ENCODE measurements around the gene RREB1.

Gene RREB1

DNA sequence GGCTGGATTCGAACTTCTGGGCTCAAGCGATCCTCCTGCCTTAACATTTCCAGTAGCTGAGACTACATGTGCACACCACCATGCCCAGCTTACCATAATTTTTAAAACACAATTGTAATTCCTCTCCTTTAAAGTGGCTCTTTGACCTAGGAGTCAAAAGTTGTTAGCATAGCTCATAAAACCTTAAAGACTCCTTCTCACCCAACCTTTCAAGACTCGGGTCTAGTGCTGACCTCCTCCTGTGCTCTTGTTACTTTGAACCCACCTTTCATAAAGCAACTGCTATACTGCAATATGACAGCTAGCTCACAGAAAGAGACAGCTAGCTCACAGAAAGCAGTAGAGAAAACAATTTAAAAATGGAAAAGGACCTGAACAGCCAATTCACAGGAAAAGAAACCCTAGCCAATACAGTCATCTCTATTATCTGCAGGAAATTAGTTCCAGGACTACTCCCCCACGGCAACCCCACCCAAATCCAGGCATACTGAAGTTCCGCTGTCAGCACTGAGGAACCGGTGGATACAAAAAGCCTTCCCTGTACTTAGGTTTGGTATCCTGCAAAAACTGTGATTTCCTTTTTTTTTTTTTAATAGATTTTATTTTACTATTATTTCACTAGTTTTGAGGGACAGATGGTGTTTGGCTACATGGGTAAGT lies 185.0 kb downstream of the RREB1 start:
- 100% methylated on average over 1 of the region's 6 CpGs for WGBS (ENCODE audit: insufficient coverage)
- no peak overlapping the region for H3K27ac ChIP-seq (ENCODE audit: insufficient read depth in 1 of 2, low read depth in 1 of 2, low read length in 2 of 2, poor library complexity in 1 of 2, severe bottlenecking in 2 of 2)
- POLR2A ChIA-PET = interaction anchor here (0.6 kb wide), 1 partner anchor 51 kb away, joined by 4 read pairs; no protein-coding TSS in a partner anchor
- H3K4me1 ChIP-seq (ENCODE audit: control extremely low read depth in 1 of 4, control insufficient read depth in 4 of 4, insufficient read depth in 4 of 4, low read length in 3 of 4) = no peaks in the 10 kb centered on the region
- peaks cover 12 to 88% (median 54%) of the 10 kb centered on the region in 4 experiments for H3K36me3 ChIP-seq (ENCODE audit: control insufficient read depth in 4 of 4, insufficient read depth in 4 of 4, low read length in 3 of 4)
- DNase-seq = no peak
- no peaks in the 10 kb centered on the region for H3K9me3 ChIP-seq (ENCODE audit: control extremely low read depth in 1 of 5, control insufficient read depth in 4 of 5, insufficient read depth in 2 of 5, low read depth in 1 of 5, low read length in 4 of 5)
- CTCF ChIA-PET = interaction anchor here (0.9 to 3.4 kb wide), 6 partner anchors 10 to 329 kb away, joined by 3 to 22 read pairs (median 4); no protein-coding TSS in a partner anchor
- H3K4me3 ChIP-seq (ENCODE audit: control insufficient read depth in 1 of 7, extremely low read depth in 1 of 7, insufficient read depth in 4 of 7, low read depth in 2 of 7, low read length in 6 of 7) = no peak overlapping the region
- H3K27me3 ChIP-seq (replicated peaks in 2 of 5; ENCODE audit: control insufficient read depth in 4 of 5, insufficient read depth in 5 of 5, low read length in 4 of 5) = no peaks in the 10 kb centered on the region

DNA sequence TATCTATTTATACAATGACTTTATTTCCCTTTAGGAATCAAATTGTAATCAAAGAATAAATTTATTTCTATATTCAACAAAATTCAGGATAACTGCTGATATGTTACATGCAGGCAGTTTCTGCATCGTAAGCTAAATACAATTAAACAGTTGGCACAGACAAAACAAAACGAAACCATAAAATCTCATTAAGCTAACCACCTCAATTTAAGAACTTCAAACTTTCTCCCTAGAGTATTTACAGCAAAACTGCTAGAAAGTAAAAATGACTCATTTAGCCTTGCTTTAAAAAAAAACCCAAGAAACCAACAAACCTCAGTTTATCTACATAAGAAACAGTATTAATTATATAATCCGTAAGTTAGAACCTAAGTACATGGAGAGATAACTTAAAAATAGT lies 188.2 kb downstream of the RREB1 start:
- ChIA-PET CTCF (no interaction called here), POLR2A (no interaction called here)
- H3K27ac ChIP-seq (ENCODE audit: insufficient read depth in 1 of 2, low read depth in 1 of 2, low read length in 2 of 2, poor library complexity in 1 of 2, severe bottlenecking in 2 of 2) = no peak overlapping the region
- H3K4me3 ChIP-seq (ENCODE audit: control insufficient read depth in 1 of 7, extremely low read depth in 1 of 7, insufficient read depth in 4 of 7, low read depth in 2 of 7, low read length in 6 of 7) = no peak overlapping the region
- H3K36me3 ChIP-seq (ENCODE audit: control insufficient read depth in 4 of 4, insufficient read depth in 4 of 4, low read length in 3 of 4) = peaks cover 9 to 90% (median 56%) of the 10 kb centered on the region in 4 experiments
- H3K9me3 ChIP-seq (ENCODE audit: control extremely low read depth in 1 of 5, control insufficient read depth in 4 of 5, insufficient read depth in 2 of 5, low read depth in 1 of 5, low read length in 4 of 5) = no peaks in the 10 kb centered on the region
- H3K4me1 ChIP-seq (ENCODE audit: control extremely low read depth in 1 of 4, control insufficient read depth in 4 of 4, insufficient read depth in 4 of 4, low read length in 3 of 4) = no peaks in the 10 kb centered on the region
- no peaks in the 10 kb centered on the region for H3K27me3 ChIP-seq (replicated peaks in 2 of 5; ENCODE audit: control insufficient read depth in 4 of 5, insufficient read depth in 5 of 5, low read length in 4 of 5)
- no CpG with 5 or more reads among the region's 3 CpGs for WGBS (ENCODE audit: insufficient coverage)
- no peak for DNase-seq

DNA sequence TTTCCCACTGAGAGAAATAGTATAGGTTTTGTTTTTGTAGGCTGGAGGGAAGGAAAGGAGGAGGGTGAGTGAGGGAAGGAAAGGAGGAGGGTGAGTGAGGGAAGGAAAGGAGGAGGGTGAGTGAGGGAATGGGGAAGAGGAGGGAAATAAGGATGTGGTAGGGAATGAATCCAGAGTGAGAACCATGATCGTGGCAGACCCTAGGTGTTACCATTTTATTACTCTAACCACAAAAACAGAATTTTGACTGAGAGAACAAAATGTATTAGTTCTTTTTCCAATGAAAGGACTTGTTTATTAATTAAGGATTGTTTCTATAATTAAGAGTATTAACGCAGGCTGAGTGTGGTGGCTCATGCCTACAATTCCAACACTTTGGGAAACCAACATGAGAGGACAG lies 188.8 kb downstream of the RREB1 start:
- Histone ChIP-seq H3K9me3 (ENCODE audit: control extremely low read depth in 1 of 5, control insufficient read depth in 4 of 5, insufficient read depth in 2 of 5, low read depth in 1 of 5, low read length in 4 of 5) (no peaks in the 10 kb centered on the region), H3K27ac (ENCODE audit: insufficient read depth in 1 of 2, low read depth in 1 of 2, low read length in 2 of 2, poor library complexity in 1 of 2, severe bottlenecking in 2 of 2) (no peak overlapping the region), H3K36me3 (ENCODE audit: control insufficient read depth in 4 of 4, insufficient read depth in 4 of 4, low read length in 3 of 4) (peaks cover 9 to 90% (median 56%) of the 10 kb centered on the region in 4 experiments), H3K4me3 (ENCODE audit: control insufficient read depth in 1 of 7, extremely low read depth in 1 of 7, insufficient read depth in 4 of 7, low read depth in 2 of 7, low read length in 6 of 7) (no peak overlapping the region), H3K27me3 (replicated peaks in 2 of 5; ENCODE audit: control insufficient read depth in 4 of 5, insufficient read depth in 5 of 5, low read length in 4 of 5) (no peaks in the 10 kb centered on the region), H3K4me1 (ENCODE audit: control extremely low read depth in 1 of 4, control insufficient read depth in 4 of 4, insufficient read depth in 4 of 4, low read length in 3 of 4) (no peaks in the 10 kb centered on the region)
- CTCF ChIA-PET = no interaction called here
- no peak for DNase-seq
- POLR2A ChIA-PET = no interaction called here
- 100% methylated on average over 1 of the region's 2 CpGs for WGBS (ENCODE audit: insufficient coverage)

DNA sequence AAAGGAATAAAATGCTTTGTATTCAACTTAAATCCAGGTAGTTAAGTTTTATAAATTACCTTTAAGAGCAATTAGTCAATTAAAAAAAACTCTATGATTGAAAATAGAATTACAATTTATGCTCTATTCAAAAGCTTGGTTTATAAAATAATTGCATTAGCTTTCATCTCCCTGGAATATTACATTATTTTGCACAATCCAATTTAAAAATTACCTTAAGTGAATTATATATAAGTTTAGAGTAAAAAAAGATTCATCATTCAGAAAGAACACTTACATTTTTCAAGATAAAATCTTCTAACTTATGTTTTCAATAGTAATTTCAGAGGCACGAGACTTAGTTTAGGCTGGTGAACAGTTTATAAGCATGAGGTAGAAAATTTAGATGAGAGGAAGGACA lies 190.4 kb downstream of the RREB1 start:
- ChIA-PET POLR2A (no interaction called here), CTCF (interaction anchor here (0.5 to 1.5 kb wide), 3 partner anchors 21 to 333 kb away, joined by 3 to 7 read pairs (median 3); partner anchors contain the start of genes CAGE1 and RIOK1)
- no peaks in the 10 kb centered on the region for H3K4me1 ChIP-seq (ENCODE audit: control extremely low read depth in 1 of 4, control insufficient read depth in 4 of 4, insufficient read depth in 4 of 4, low read length in 3 of 4)
- H3K4me3 ChIP-seq (ENCODE audit: control insufficient read depth in 1 of 7, extremely low read depth in 1 of 7, insufficient read depth in 4 of 7, low read depth in 2 of 7, low read length in 6 of 7) = no peak overlapping the region
- no peak for DNase-seq
- no CpG with 5 or more reads among the region's 1 CpG for WGBS (ENCODE audit: insufficient coverage)
- no peak overlapping the region for H3K27ac ChIP-seq (ENCODE audit: insufficient read depth in 1 of 2, low read depth in 1 of 2, low read length in 2 of 2, poor library complexity in 1 of 2, severe bottlenecking in 2 of 2)
- H3K27me3 ChIP-seq (replicated peaks in 2 of 5; ENCODE audit: control insufficient read depth in 4 of 5, insufficient read depth in 5 of 5, low read length in 4 of 5) = no peaks in the 10 kb centered on the region
- no peaks in the 10 kb centered on the region for H3K9me3 ChIP-seq (ENCODE audit: control extremely low read depth in 1 of 5, control insufficient read depth in 4 of 5, insufficient read depth in 2 of 5, low read depth in 1 of 5, low read length in 4 of 5)
- H3K36me3 ChIP-seq (ENCODE audit: control insufficient read depth in 4 of 4, insufficient read depth in 4 of 4, low read length in 3 of 4) = peaks cover 5 to 90% (median 53%) of the 10 kb centered on the region in 4 experiments

DNA sequence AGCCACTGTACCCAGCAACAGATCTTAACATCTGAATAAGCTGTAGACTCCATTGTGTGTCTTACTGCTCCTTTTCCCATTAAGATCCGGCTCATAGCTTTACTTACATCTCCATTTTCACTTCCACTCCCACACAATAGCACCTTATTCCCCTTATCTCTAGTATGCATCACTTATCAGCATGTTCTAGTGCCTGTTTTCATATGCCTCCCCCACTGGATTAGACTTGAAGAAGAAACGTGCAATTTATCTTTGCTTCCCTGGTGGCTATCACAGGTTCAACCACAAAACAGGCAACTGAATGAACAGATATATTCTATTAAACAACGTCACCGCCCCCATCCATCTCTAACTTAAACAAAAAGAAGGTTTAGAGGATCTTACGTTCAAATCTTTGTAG lies 193.2 kb downstream of the RREB1 start:
- no peaks in the 10 kb centered on the region for H3K4me1 ChIP-seq (ENCODE audit: control extremely low read depth in 1 of 4, control insufficient read depth in 4 of 4, insufficient read depth in 4 of 4, low read length in 3 of 4)
- 93% methylated on average over 5 of the region's 5 CpGs for WGBS (ENCODE audit: insufficient coverage)
- H3K4me3 ChIP-seq (ENCODE audit: control insufficient read depth in 1 of 7, extremely low read depth in 1 of 7, insufficient read depth in 4 of 7, low read depth in 2 of 7, low read length in 6 of 7) = no peak overlapping the region
- CTCF ChIA-PET = interaction anchor here (1.2 to 1.3 kb wide), 2 partner anchors 9 to 90 kb away, joined by 3 read pairs; no protein-coding TSS in a partner anchor
- no peak overlapping the region for H3K27ac ChIP-seq (ENCODE audit: insufficient read depth in 1 of 2, low read depth in 1 of 2, low read length in 2 of 2, poor library complexity in 1 of 2, severe bottlenecking in 2 of 2)
- POLR2A ChIA-PET = no interaction called here
- no peak for DNase-seq
- peaks cover 4 to 90% (median 63%) of the 10 kb centered on the region in 4 experiments for H3K36me3 ChIP-seq (ENCODE audit: control insufficient read depth in 4 of 4, insufficient read depth in 4 of 4, low read length in 3 of 4)
- no peaks in the 10 kb centered on the region for H3K27me3 ChIP-seq (replicated peaks in 2 of 5; ENCODE audit: control insufficient read depth in 4 of 5, insufficient read depth in 5 of 5, low read length in 4 of 5)
- no peaks in the 10 kb centered on the region for H3K9me3 ChIP-seq (ENCODE audit: control extremely low read depth in 1 of 5, control insufficient read depth in 4 of 5, insufficient read depth in 2 of 5, low read depth in 1 of 5, low read length in 4 of 5)

Data from common myeloid progenitor, CD34-positive (primary cell).